HG03571 (cell line): ENCODE measurements around the gene NTF4.
A peak's percentile ranks its signal among the peaks of the same experiment; 100 is the strongest.
"Not testable (repeated sequence)": the region's sequence is repeated elsewhere in the genome, so short reads cannot be mapped to it uniquely, and the experiment has no call there.

Experiments
- ATAC-seq: cut with Tn5 transposase; IDR thresholded peaks from one replicate; pipeline ENCODE4 v1.9.1; 2021; ENCODE audit not compliant: unreplicated experiment

Gene NTF4

GRCh38 chr19:49091391-49092038, 26.9 kb upstream of the NTF4 start:
- no peak for ATAC-seq

GRCh38 chr19:49086296-49086695, 21.7 kb upstream of the NTF4 start:
- ATAC-seq, result no peak

DNA sequence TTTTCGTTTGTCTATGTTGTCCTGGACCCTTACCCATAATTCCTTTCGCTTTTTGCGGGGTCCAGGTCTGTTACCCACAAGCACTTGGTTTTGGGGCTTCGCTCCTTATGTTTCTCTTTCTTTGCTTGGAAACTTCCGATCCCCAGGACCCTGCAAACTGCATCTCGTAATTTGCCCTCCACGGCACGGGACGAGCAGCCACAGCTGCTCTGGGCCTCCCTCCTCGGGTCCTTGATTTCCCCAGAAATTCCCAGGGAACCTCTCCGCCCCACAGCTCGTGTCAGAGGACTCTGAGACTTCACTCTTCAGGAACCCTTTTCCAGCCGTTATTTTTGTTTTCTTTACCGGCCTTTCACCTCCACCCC, 21.2 kb upstream of the NTF4 start:
- no peak for ATAC-seq

GRCh38 chr19:49085020-49085867, 20.6 kb upstream of the NTF4 start, which contains the start of gene SNRNP70:
Gene SNRNP70 (plus strand): TSS chr19:49085451. CDS start chr19:49086415, 964 bp downstream.
- ATAC-seq, result peak; percentile 73

- no peak for ATAC-seq
Measured at GRCh38 chr19:49084206-49085019, 19.8 kb upstream of the NTF4 start.

- ATAC-seq, result no peak
Measured at GRCh38 chr19:49081273-49081672, 16.7 kb upstream of the NTF4 start.

DNA sequence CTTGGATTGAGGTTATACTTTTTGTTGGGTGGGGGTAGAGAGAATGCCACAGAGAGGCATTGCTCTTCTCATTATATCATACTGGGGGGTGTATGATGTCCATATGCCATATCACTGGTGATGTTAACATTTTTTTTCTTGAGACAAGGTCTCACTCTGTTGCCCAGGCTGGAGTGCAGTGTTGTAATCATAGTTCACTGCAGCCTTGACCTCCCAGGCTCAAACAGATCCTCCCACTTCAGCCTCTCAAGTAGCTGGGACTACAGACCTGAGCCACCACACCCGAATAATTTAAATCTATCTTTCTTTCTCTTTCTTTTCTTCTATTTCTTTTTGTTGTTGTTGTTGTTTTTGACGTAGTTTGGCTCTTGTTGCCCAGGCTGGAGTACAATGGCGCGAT, 15.8 kb upstream of the NTF4 start:
- no peak for ATAC-seq

DNA sequence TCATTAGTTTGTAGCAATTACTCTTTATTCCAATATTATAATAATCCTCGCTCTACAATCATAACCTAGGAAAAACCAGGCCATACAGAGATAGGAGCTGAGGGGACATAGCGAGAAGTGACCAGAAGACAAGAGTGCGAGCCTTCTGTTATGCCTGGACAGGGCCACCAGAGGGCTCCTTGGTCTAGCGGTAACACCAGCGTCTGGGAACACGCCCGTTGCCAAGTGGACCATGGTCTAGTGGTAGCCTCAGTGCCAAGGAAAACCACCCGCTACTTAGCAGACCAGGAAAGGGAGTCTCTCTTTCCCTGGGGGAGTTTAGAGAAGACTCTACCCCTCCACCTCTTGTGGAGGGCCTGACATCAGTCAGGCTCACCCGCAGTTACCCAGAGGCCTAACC, 10.3 kb upstream of the NTF4 start:
- not testable (repeated sequence) for ATAC-seq

GRCh38 chr19:49073514-49074378, 9.1 kb upstream of the NTF4 start:
- no peak for ATAC-seq

DNA sequence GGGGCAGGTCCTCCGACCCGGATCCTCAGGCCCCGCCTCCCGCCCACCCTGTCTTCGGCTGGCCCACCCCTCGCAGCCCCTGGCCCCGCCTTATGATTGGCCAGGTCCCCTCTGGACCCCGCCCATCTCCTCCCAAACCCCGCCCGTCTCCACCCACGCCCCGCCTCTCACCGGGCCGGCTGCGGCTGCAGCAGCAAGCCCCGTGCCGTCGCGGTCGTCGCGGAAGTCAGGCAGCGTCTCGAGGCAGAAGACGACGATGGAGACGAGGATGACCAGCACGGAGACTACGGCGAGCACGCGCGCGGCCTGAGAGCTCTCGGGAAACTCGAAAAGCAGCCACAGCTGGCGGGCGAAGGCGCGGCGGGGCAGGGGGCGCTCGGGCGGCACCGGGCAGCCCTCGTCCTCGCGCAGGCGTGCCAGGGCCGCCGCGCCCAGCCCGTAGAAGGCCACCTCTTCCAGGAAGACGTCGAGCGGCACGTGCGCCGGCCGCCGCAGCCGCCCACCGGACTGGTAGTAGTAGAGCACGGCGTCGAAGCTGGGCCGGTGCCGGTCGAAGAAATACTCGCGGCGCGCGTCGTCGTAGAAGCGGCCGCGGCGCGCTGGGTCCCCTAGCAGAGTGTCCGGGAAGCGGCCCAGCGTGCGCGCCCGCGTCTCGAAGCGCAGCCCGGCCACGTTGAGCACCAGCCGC, 7.4 kb upstream of the NTF4 start:
- ATAC-seq, result no peak

GRCh38 chr19:49070416-49070815, 5.8 kb upstream of the NTF4 start:
- ATAC-seq, result no peak

GRCh38 chr19:49069026-49069425, 4.4 kb upstream of the NTF4 start:
- no peak for ATAC-seq

DNA sequence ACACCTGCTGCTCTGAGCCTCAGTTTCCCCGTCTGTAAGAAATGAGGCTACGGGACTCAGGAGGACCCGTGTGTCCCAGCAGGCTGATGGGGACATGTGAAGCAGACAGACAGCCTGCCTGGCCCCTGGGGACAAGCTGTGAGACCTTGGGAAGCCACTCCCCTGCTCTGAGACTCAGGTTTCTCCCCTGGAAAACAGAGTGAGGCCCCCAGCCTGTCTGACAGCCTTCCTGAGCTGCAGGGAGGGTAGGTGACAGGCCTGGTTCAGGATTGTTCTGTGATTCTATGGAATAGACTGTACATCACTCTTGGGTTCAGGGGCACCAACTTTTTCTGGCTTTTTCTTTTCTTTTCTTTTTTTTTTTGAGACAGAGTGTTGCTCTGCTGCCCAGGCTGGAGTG, 2.9 kb upstream of the NTF4 start:
- no peak for ATAC-seq

DNA sequence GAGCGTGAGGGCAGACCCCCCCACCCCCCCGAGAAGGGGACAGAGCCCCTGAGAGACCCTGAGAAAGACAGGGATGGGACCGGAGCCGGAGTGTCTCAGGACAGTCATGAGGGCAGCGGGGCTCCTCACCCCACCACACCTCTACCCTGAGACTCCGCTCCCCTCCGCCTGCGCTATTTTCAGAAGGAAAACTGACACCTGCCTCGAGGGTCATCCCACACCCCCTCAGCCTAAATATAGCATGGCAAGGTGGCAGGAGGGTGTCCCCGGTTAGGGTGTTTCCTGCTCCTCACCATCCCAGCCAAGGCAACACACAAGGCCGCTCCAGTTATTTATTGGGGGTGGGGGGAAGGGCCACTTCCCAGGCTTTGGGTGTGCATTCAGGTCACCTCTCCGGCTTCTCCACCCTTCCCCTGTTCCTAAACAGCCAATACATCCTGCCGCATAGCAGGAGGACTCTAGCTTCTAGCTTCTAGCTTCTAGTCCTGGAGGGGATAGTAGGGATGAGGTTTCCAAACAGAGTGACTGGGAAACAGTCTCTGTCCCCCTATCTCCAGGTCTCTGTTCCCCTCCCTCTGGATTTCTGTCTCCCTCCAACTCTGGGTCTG, 1.4 kb upstream of the NTF4 start:
- ATAC-seq, result no peak

DNA sequence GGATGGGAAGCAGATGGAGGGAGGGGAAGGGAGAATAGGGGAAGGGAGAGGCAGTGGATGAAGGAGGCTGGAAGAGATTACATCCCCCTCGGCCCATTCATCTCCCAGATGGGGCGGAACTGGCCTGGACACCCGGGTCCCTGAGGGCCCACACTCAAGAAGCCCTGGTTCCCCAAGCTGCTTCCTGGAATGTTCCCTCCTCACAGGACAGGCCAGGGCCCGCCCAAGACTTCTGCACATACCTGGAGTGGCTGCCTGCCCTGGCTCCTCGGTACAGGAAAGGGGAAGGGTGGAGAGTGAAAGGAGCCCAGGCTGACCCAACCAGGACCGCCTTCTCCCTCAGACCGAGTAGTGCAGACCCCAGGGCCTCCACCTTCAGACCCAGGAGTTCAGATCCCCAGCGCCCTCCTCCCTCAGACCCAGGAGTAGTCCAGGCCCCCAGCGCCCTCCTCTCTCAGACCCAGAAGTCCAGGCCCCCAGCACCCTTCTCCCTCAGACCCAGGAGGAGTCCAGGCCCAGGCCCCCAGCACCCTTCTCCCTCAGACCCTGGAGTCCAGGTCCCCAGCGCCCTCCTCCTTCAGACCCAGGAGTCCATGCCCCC, 489 bp downstream of the NTF4 start:
- ATAC-seq, result no peak

DNA sequence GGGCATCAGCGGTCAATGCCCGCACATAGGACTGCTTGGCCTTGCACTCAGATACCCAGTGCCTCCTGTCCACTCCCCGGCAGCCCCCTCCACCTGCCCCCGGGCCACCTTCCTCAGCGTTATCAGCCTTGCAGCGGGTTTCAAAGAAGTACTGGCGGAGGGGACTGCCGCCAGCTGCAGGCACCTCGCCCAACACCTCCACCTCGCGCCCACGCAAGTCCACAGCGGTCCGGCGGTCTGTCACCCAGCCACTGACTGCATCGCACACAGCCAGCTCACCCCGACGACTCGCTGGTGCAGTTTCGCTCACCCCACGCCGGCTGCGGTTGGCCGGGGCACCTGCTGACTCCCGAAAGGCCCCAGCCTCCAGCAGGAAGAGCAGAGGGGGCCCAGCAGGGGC, 3.2 kb downstream of the NTF4 start:
- no peak for ATAC-seq

GRCh38 chr19:49061000-49061399, 3.6 kb downstream of the NTF4 start:
- ATAC-seq, result no peak

DNA sequence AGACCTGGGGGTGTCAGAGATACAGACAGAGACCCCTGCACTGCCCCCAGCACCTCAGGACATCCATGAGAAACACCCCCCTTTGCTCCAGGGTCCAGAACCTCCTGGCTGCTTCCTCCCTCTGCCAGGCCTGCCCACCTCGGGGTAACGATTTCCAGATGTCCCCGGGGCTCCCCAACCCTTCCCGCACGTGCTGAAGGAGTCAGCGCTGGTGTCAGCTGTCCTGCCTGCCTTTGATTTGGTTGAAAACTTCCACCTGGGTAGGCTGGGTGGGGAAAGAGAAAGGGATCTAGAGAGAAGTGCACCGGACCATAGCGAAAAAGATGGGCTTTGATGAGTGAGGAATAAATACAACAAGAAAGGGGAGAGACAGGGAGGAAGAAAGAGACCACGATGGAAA, 5.6 kb downstream of the NTF4 start:
- ATAC-seq, result no peak

DNA sequence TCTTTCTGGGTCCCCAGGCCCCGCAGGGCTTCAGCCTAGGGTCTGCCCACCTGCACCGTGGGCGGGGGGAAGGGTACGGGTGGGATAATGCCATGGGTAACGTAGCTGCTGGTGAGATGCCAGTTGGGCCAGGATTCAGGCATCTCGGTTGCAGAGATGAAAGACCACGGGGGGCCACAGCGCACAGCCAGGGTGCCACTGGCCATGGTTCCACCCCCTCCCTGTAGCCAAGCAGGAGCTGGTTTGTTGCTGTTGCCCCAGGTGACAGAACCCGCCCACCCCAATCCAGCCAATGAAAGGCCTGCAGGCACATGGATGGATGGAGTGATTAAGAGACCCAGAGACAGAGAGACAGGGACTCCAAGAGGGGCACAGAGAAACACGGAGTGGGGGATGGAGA, 6.1 kb downstream of the NTF4 start:
- no peak for ATAC-seq
